Body of pancreas (tissue), 4 donors: Measurements from ENCODE around the gene TMEM117.

Experiments
- CTCF ChIP-seq, 7 experiments: fragments of 450-650 bp in 4 of 7; fragments of 200-600 bp in 3 of 7; sonication (generic) in 3 of 7; IDR thresholded peaks; one replicate each; pipeline ENCODE4 v1.5.1; 2016 to 2019; ENCODE audit warnings: antibody characterized with exemption in 7 of 7
- POLR2A ChIP-seq, 3 donors: fragments of 450-650 bp; IDR thresholded peaks; one replicate each; pipeline ENCODE4 v1.6.1; 2016; ENCODE audit warnings: antibody characterized with exemption in 3 of 3, mild to moderate bottlenecking in 2 of 3

DNA sequence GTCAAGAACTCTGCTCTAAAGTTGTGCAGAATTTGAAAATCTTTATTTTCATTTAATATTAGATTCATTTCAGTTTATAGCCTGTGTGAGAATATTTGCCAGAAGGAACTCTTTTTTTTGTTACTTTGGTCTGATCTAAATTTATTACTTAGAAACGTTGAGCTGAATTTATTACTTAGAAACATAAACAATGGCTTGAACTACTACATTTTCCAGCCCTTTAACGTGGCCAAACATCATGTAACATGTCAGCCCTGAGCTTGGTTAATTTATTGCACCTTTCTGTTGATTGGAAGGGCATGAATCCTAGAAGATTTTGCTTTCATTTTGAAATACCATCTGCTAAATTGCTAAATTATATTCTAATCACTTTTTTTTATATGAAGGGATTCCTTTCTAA is 241.4 kb downstream of the TMEM117 start:
- no peak for TF ChIP-seq CTCF (IDR thresholded peaks at IDR 0.05)
- TF ChIP-seq POLR2A (IDR thresholded peaks at IDR 0.05), result no peak
